PC-9 (cell line): Measurements from ENCODE around the gene RAB10. TPM values are rescaled to one million over a fixed set of nuclear protein-coding genes. Genes with fewer than 3 reads are reported as not detected.
"Not testable (repeated sequence)": the region's sequence is repeated elsewhere in the genome, so short reads cannot be mapped to it uniquely, and the experiment has no call there.

Experiments used
- BruUV-seq: library from RNA; stranded (reverse); fragments of 400-500 nt; replicated peaks from 2 replicates; lab custom pipeline; 2021; lab: Mats Ljungman, UMichigan
- CTCF ChIA-PET: fragments of 300-600 bp; sonication (Branson Sonifier 250); formaldehyde crosslinking; loops from one replicate; lab custom pipeline; 2022; ENCODE audit warnings: antibody characterized with exemption; lab: Charles Lee
- POLR2A ChIA-PET: fragments of 300-600 bp; sonication (Branson Sonifier 250); formaldehyde crosslinking; loops from one replicate; lab custom pipeline; 2022; ENCODE audit warnings: antibody characterized with exemption; ENCODE audit not compliant: unreplicated experiment; lab: Charles Lee
- DNase-seq, 2 experiments: peaks; one replicate each; pipeline versions ENCODE4 v3.0.0 to v3.0.0-alpha.2; 2015 to 2022; ENCODE audit warnings: mixed read lengths in 1 of 2
- H2AFZ ChIP-seq: fragments of 200-600 bp; sonication (generic); 2 replicates; pipeline ENCODE4 v1.8.1; 2017; ENCODE audit warnings: antibody characterized with exemption
- H3F3A ChIP-seq: fragments of 200-600 bp; sonication (generic); 2 replicates; pipeline ENCODE4 v1.8.1; 2017; ENCODE audit warnings: antibody characterized with exemption, mild to moderate bottlenecking, low read depth; ENCODE audit not compliant: insufficient read depth
- H3K27ac ChIP-seq: fragments of 200-600 bp; sonication (generic); 2 replicates; pipeline ENCODE4 v1.6.1; 2016; ENCODE audit warnings: mixed run types
- H3K27me3 ChIP-seq: fragments of 200-600 bp; sonication (generic); 2 replicates; pipeline ENCODE4 v1.6.1; 2016; ENCODE audit warnings: low read depth, mixed run types; ENCODE audit not compliant: insufficient read depth
- H3K36me3 ChIP-seq: fragments of 200-600 bp; sonication (generic); 2 replicates; pipeline ENCODE4 v1.6.1; 2016; ENCODE audit warnings: low read depth, mixed run types
- H3K4me1 ChIP-seq: fragments of 200-600 bp; sonication (generic); replicated peaks from 2 replicates; pipeline ENCODE4 v1.6.1; 2016; ENCODE audit warnings: mixed run types; ENCODE audit not compliant: insufficient read depth
- H3K4me2 ChIP-seq: fragments of 200-600 bp; sonication (generic); 2 replicates; pipeline ENCODE4 v1.6.1; 2017; ENCODE audit warnings: mixed run types
- H3K4me3 ChIP-seq: fragments of 200-600 bp; sonication (generic); 2 replicates; pipeline ENCODE4 v1.6.1; 2016; ENCODE audit warnings: mixed run types
- H3K79me2 ChIP-seq: fragments of 200-600 bp; sonication (generic); 2 replicates; pipeline ENCODE4 v1.6.1; 2017; ENCODE audit warnings: low read depth, mixed run types
- H3K9me2 ChIP-seq: fragments of 200-600 bp; sonication (generic); 2 replicates; pipeline ENCODE4 v1.8.1; 2017; ENCODE audit warnings: mild to moderate bottlenecking; ENCODE audit not compliant: insufficient read depth
- H3K9me3 ChIP-seq: fragments of 200-600 bp; sonication (generic); 2 replicates; pipeline ENCODE4 v1.8.1; 2016; ENCODE audit warnings: low read depth; ENCODE audit not compliant: insufficient read depth
- H4K20me1 ChIP-seq: fragments of 200-600 bp; sonication (generic); 2 replicates; pipeline ENCODE4 v1.8.1; 2017; ENCODE audit not compliant: insufficient read depth
- CTCF ChIP-seq: fragments of 200-600 bp; sonication (generic); conservative IDR thresholded peaks from 2 replicates; pipeline ENCODE4 v1.6.1; 2017; ENCODE audit warnings: mixed run types, antibody characterized with exemption, mild to moderate bottlenecking, moderate library complexity
- EZH2 ChIP-seq: fragments of 200-600 bp; sonication (generic); IDR thresholded peaks from 2 replicates; pipeline ENCODE4 v1.8.0; 2017; ENCODE audit warnings: antibody characterized with exemption, low read depth
- intact Hi-C: fragments of 100-400 bp; cut with micrococcal nuclease; formaldehyde crosslinking; loops from one replicate; pipeline ENCODE4 v1.10.0; 2022; ENCODE audit not compliant: unreplicated experiment
- total RNA-seq: library from RNA; stranded (reverse); gene quantifications from 2 replicates; pipeline ENCODE4 v1.2.3, GENCODE V29; 2021

RAB10 gene
- total RNA-seq, 1 experiment from 2014 or later = 171 TPM

DNA sequence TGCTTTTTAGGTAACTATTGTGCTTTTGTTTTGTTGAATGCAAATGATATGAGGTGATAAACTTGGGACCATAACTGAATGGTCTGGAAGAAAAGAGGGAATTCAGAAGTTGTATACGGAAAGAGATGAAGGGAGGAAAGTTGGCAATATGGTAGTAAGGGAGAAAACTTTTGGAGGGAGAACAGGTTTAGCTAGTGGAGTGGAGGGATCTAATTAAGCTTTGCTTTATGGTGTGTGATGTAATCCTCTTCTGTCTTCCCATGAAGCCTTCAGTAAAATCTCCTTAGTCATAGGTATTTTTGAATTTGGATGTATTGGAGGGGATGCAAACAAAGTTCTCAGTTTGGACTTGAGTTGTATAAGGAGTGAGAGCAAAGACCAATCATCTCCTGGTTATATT lies 20.2 kb upstream of the RAB10 start:
- Histone ChIP-seq H3K9me3 (no peaks in the 10 kb centered on the region; the same call in none of the 2 replicates), H3K9me2 (no peaks in the 10 kb centered on the region), H2AFZ (no peak overlapping the region), H4K20me1 (no peaks in the 10 kb centered on the region), H3K27ac (peak overlapping the region; percentile 93), H3K36me3 (no peaks in the 10 kb centered on the region), H3F3A (peaks cover 64% of the 10 kb centered on the region), H3K4me1 (peaks cover 76% of the 10 kb centered on the region), H3K79me2 (no peaks in the 10 kb centered on the region), H3K4me2 (peak overlapping the region; percentile 71), H3K27me3 (no peaks in the 10 kb centered on the region), H3K4me3 (no peak overlapping the region)
- intact Hi-C loops = no loop called here
- POLR2A ChIA-PET = no interaction called here
- CTCF ChIA-PET = interaction anchor here (0.6 kb wide), 1 partner anchor 463 kb away, joined by 3 read pairs; no protein-coding TSS in a partner anchor
- no TSS peak for BruUV-seq
- DNase-seq = peak in 1 of 2 experiments; percentile 79
- TF ChIP-seq CTCF = no peak
- TF ChIP-seq EZH2 = no peak

GRCh38 chr2:26016012-26016705 lies 17.7 kb upstream of the RAB10 start:
- H3K9me3 ChIP-seq = no peaks in the 10 kb centered on the region; the same call in none of the 2 replicates
- POLR2A ChIA-PET = no interaction called here
- TF ChIP-seq CTCF (no peak), EZH2 (no peak)

DNA sequence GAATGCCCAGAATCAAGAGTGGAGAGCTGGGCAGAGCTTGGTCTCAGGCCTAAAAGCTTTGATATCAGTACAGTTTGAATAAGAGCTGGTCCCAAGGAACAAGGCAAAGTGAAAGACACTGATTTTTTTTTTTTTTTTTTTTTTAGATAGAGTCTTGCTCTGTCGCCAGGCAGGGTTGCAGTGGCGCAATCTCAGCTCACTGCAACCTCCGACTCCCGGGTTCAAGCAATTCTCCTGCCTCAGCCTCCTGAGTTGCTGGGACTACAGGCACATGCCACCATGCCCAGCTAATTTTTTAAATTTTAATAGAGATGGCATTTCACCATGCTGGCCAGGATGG lies 17.2 kb upstream of the RAB10 start:
- DNase-seq, H3K4me3 ChIP-seq, intact Hi-C loops, H3K4me2 ChIP-seq, H3K27ac ChIP-seq, BruUV-seq, POLR2A ChIA-PET, H3K36me3 ChIP-seq, H4K20me1 ChIP-seq, H3K9me3 ChIP-seq, H3K79me2 ChIP-seq, H2AFZ ChIP-seq, H3K9me2 ChIP-seq, H3K27me3 ChIP-seq: not testable (repeated sequence)
- CTCF ChIA-PET = interaction anchor here (0.7 kb wide), 1 partner anchor 132 kb away, joined by 3 read pairs; no protein-coding TSS in a partner anchor
- H3F3A ChIP-seq = peaks cover 44% of the 10 kb centered on the region
- H3K4me1 ChIP-seq = peaks cover 55% of the 10 kb centered on the region

More at GRCh38 chr2:26016012-26016705, 17.7 kb upstream of the RAB10 start:
- H3K4me2 ChIP-seq = no peak overlapping the region
- no TSS peak for BruUV-seq
- H3K4me3 ChIP-seq = no peak overlapping the region
- no peak overlapping the region for H3K27ac ChIP-seq
- no peaks in the 10 kb centered on the region for H3K36me3 ChIP-seq
- peaks cover 61% of the 10 kb centered on the region for H3K4me1 ChIP-seq
- H4K20me1 ChIP-seq = no peaks in the 10 kb centered on the region
- no peaks in the 10 kb centered on the region for H3K27me3 ChIP-seq
- H3F3A ChIP-seq = peaks cover 49% of the 10 kb centered on the region
- no peaks in the 10 kb centered on the region for H3K79me2 ChIP-seq
- no peaks in the 10 kb centered on the region for H3K9me2 ChIP-seq
- no peak for DNase-seq
- CTCF ChIA-PET = interaction anchor here (0.7 kb wide), 1 partner anchor 132 kb away, joined by 3 read pairs; no protein-coding TSS in a partner anchor
- intact Hi-C loops = no loop called here
- H2AFZ ChIP-seq = no peak overlapping the region
